Measurements from ENCODE around the gene RPS27.
"Not testable (repeated sequence)": the region's sequence is repeated elsewhere in the genome, so short reads cannot be mapped to it uniquely, and the experiment has no call there.

Gene RPS27

GRCh38 chr1:153961421-153961820, 29.1 kb upstream of the RPS27 start:
- no peak for DNase-seq (ENCODE audit: low read depth, low spot score)

DNA sequence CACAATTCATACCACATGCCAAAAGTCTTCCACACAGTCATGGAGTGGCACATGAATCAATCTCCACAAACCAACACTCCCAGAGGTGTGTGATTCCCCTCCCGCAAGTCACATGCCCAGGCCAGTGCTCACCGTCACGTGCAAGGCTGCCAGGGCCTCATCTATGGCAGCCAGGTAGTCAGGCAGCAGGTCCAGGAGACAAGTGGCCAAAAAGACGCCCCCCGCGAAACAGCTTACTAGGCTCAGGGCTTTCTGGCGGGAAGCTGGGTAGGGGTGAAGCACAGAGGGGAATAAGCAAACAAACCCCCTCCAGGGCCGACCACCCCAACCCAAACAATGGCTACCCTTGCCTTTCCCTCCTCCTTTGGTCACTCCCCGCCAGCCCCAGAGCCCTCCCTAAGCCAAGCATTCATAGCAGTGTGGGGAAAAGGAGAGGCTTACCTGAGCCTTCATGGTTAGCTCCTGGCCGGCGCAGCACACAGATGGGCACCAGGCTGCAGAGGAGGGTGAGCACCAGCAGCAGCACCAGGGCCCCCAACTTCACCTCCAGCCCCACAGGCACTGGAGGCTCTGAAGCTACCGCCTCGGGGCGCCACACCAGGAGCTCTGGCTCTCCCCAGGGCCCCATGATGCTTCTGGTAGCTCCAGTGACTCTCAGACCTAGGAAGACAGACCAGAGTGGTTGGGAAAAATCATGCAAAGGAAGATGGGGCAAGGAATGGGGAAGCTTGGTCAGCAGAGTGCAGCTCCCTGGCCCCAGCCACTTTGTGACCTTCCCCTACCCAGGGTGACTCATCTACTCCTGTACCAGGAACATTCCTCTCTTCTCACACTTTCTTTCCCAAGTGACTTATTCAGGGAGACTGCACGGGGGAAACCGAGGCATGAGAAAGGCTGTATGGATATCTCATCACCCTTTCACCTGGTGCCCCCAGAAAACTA, 28.2 kb upstream of the RPS27 start:
- peak; percentile 62 for DNase-seq (ENCODE audit: low read depth, low spot score)

- DNase-seq (ENCODE audit: low read depth, low spot score) = peak; percentile 99
Measured at GRCh38 chr1:153963030-153963849, 27.3 kb upstream of the RPS27 start, which contains the start of gene SLC39A1. Gene SLC39A1, minus strand, starts transcription at chr1:153963537. Its CDS starts 822 bp downstream, at chr1:153962715.

- peak; percentile 71 for DNase-seq (ENCODE audit: low read depth, low spot score)
Measured at GRCh38 chr1:153963850-153964331, 26.7 kb upstream of the RPS27 start.

DNA sequence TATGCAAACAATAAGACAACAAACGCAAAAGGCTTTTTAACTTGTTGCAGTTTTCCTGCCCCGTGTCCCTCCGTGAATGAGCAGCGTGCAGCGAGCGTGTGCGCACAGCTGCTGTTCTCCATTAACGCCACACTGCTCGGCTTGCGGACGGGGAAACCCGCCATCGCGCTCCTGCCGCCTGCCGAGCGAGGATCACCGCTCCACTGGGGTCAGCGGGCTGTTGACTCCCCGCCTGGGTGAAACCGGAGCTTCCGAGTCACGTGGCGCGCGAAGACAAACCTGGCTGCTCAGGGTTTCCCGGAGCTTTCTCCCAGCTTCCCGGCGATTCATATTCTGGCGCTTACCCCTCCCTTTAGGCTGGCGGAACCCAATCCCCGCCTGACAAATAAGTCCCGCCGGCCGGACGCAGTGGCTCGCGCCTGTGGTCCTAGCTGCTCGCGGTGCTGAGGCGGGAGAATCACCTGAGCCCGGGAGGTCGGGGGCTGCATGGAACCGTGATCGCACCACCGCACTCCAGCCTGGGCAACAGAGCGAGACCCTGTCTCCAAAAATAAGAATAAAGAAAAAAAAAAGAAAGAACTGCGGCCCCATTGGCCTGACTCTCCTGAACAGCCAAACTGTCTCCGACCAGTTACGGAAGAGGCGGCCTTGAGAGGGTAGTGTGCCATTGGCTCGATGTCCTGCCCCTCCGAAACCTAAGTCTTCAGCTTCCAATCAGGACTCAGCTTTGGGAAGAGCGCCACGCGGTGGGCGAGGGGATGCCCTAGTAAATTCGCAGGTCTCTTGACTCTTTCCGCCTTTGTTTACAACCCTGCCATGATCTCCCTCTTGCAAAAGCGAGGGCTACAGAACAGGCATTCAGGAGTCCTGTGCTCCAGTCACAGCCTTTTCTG, 23.2 kb upstream of the RPS27 start, which contains the start of gene CREB3L4:
Gene CREB3L4 (plus strand): TSS at position 796 of the 893 bp plus-strand sequence. CDS start 624 bp downstream, outside the sequence.
- peak; percentile 98 for DNase-seq (ENCODE audit: low read depth, low spot score)

DNA sequence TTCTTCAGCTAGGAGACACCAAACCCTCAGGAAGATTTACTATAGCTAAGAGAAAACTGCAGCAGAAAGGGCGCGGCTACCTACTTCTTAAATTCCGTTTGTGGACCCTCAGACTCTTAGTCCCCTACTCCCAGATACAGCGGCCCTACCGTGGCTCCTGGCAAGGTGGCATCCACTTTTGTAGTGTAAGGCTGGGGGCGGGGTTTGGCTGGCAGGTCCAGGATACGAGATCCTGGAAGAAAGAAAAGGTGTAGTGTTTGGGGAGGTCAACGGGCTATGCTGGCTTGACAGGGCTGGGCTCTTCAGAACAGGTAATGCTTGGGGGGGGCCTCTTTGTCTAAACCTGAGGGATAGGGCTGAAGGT, 22.6 kb upstream of the RPS27 start:
- DNase-seq (ENCODE audit: low read depth, low spot score) = no peak

DNA sequence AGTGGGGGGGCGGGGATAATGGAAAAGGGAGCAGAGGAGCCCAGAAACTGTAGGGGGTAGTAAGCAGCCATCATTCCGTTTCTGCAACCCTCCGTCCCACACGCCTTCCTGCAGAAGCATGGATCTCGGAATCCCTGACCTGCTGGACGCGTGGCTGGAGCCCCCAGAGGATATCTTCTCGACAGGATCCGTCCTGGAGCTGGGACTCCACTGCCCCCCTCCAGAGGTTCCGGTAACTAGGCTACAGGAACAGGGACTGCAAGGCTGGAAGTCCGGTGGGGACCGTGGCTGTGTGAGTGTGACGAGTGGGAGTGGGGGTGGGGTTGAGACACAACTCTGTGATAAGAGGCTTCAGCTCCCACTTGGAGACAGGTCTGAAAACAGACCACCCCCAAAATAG, 22.2 kb upstream of the RPS27 start:
- DNase-seq (ENCODE audit: low read depth, low spot score) = no peak

- DNase-seq (ENCODE audit: low read depth, low spot score) = no peak
Measured at GRCh38 chr1:153968972-153969371, 21.6 kb upstream of the RPS27 start.

DNA sequence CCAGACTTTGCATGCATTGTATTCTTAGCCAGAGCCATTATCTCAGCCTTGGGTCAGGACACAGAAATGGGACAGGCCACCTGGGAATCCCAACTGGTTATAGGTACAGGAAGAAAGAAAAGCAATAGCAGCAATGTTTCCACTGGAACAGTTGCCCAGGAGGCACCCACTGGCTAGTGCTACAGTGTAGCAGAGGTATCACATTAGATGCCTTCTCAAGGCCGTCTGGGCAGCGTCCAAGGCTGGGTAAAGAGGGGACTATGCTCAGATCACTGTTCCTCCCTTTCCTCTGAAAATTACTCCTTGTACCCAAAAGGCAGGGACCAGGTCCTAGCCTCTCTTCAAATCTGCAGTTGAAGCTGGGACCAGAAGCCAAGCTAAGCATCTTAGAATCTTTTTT, 20.2 kb upstream of the RPS27 start:
- DNase-seq (ENCODE audit: low read depth, low spot score) = no peak

DNA sequence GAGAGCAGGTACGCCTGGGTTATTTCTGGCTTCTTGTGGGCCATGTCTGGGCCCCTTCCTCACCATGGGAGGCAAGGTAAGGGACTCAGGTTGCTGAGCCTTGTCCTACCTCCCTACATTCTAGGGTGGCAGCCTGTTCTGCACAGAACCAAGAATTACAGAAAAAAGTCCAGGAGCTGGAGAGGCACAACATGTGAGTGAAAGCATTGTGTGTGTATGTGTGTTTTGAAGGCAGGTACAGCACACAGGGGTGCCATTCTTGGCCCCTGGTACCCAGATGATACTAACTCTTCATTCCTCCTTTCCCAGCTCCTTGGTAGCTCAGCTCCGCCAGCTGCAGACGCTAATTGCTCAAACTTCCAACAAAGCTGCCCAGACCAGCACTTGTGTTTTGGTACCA, 17.5 kb upstream of the RPS27 start:
- DNase-seq (ENCODE audit: low read depth, low spot score) = no peak

DNA sequence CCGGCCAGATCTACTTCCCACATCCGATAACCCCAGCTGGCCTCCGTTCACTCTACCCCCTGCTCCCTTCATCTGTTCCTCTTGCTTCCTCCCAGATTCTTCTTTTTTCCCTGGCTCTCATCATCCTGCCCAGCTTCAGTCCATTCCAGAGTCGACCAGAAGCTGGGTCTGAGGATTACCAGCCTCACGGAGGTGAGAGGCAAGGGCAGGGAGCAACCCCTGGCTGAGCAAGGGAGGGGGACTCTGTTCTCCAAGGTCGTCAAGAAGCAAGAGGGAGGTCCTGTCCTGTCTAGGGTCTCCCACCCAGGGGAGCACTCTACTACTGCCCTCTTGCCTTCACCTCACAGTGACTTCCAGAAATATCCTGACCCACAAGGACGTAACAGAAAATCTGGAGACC, 17.0 kb upstream of the RPS27 start:
- no peak for DNase-seq (ENCODE audit: low read depth, low spot score)

- peak; percentile 42 for DNase-seq (ENCODE audit: low read depth, low spot score)
Measured at GRCh38 chr1:153976819-153977249, 13.7 kb upstream of the RPS27 start.

- DNase-seq (ENCODE audit: low read depth, low spot score) = peak; percentile 92
Measured at GRCh38 chr1:153977250-153978240, 13.0 kb upstream of the RPS27 start, which contains the start of gene JTB. Gene JTB, minus strand, starts transcription at chr1:153977674. Its CDS starts 422 bp downstream, at chr1:153977252.

GRCh38 chr1:153978274-153978909, 12.2 kb upstream of the RPS27 start:
- no peak for DNase-seq (ENCODE audit: low read depth, low spot score)

DNA sequence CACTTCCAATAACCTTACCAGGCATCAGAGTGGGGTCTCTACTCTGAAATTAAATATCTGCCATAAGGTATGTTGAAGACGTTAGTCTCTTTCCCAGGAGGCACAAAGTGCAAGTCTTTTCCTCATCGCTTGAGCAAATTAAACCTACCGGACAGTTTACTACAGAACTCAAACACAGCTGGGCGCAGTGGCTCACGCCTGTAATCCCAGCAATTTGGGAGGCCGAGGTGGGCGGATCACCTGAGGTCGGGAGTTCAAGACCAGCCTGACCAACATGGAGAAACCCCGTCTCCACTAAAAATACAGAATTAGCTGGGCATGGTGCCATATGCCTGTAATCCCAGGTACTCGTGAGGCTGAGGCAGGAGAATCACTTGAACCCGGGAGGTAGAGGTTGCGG, 11.5 kb upstream of the RPS27 start:
- not testable (repeated sequence) for DNase-seq (ENCODE audit: low read depth, low spot score)

GRCh38 chr1:153981735-153982134, 8.8 kb upstream of the RPS27 start:
- DNase-seq (ENCODE audit: low read depth, low spot score) = not testable (repeated sequence)

DNA sequence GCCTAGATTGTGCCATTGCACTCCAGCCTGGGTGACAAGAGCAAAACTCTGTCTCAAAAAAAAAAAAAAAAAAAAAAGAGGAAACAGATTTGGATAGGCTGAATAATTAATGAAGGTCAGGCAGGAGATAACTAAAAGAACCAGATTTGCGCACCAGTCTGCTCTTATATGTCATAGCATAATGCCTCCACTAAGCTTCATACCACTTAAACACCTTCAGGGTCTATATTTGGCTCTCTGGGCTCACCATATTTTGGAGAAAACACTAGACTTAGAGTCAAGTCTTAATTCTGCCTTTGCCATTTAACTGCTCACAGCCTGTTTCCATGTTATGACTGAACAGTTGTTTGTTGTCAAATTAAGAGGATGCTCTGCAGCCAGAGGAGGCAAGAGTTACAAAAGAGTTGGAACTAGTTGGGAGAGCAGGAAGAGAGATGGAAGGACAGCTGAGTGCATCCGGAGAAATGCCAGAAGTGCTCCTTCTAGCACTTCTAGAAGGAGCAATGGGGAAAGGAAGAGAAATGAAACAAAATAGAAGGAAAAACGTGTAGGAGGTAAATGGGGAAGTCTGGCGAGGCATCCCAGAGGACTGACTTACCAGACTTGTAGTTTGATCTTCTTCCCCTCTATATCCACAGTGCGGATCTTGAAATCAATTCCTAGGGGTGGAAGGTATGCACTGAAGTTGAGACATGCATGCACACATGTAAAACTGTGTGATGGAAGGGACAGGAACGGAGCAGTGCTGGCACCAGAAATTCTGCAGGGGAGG, 6.3 kb upstream of the RPS27 start:
- no peak for DNase-seq (ENCODE audit: low read depth, low spot score)

- peak; percentile 68 for DNase-seq (ENCODE audit: low read depth, low spot score)
Measured at GRCh38 chr1:153985341-153985912, 5.1 kb upstream of the RPS27 start.

Data from astrocyte of the hippocampus (primary cell).